CD14-positive monocyte (primary cell): ENCODE results near the gene RNF187. TPM values are rescaled to one million over a fixed set of nuclear protein-coding genes. Genes with fewer than 3 reads are reported as not detected.

ENCODE experiments used
- DNase-seq, 3 donors: peaks; one replicate each; pipeline ENCODE4 v3.0.0-alpha.2; 2011 to 2022
- H2AFZ ChIP-seq: 2 replicates; pipeline ENCODE4 v1.6.0; 2012; ENCODE audit warnings: mild to moderate bottlenecking, low read depth, low read length, inconsistent platforms; ENCODE audit not compliant: insufficient read depth, poor library complexity, severe bottlenecking
- H3K27ac ChIP-seq, 2 donors: 1 replicate in 1 of 2; 2 replicates in 1 of 2; pipeline ENCODE4 v1.5.1; 2012 to 2013; ENCODE audit warnings: low read length in 2 of 2, control low read depth in 1 of 2, inconsistent platforms in 1 of 2, low read depth in 1 of 2, mild to moderate bottlenecking in 1 of 2
- H3K27me3 ChIP-seq, 2 donors: one replicate each; pipeline versions ENCODE4 v1.6.0 to v1.6.1; 2011 to 2013; ENCODE audit warnings: low read length in 2 of 2; ENCODE audit not compliant: control insufficient read depth in 2 of 2, insufficient read depth in 2 of 2
- H3K36me3 ChIP-seq, 2 donors: replicated peaks in 1 of 2; 1 replicate in 1 of 2; 2 replicates in 1 of 2; pipeline versions ENCODE4 v1.5.1 to v1.6.1; 2012 to 2013; ENCODE audit warnings: low read length in 2 of 2, control low read depth in 1 of 2, inconsistent platforms in 1 of 2, mild to moderate bottlenecking in 1 of 2; ENCODE audit not compliant: insufficient read depth in 2 of 2, control insufficient read depth in 1 of 2
- H3K4me1 ChIP-seq, 2 donors: 1 replicate in 1 of 2; 2 replicates in 1 of 2; pipeline versions ENCODE4 v1.5.1 to v1.6.1; 2012 to 2013; ENCODE audit warnings: low read length in 2 of 2, control low read depth in 1 of 2, inconsistent platforms in 1 of 2, mild to moderate bottlenecking in 1 of 2, moderate library complexity in 1 of 2; ENCODE audit not compliant: insufficient read depth in 2 of 2, control insufficient read depth in 1 of 2
- H3K4me2 ChIP-seq: replicated peaks from 2 replicates; pipeline ENCODE3; 2012; ENCODE audit warnings: low read length, moderate library complexity, mild to moderate bottlenecking; ENCODE audit not compliant: poor library complexity, severe bottlenecking; ENCODE audit errors: extremely low read depth
- H3K4me3 ChIP-seq, 3 experiments: fragments of 200-600 bp in 1 of 3; sonication (generic) in 1 of 3; replicated peaks in 1 of 3; 1 replicate in 2 of 3; 2 replicates in 1 of 3; pipeline ENCODE4 v1.5.1; 2011 to 2013; ENCODE audit warnings: low read length in 3 of 3, mild to moderate bottlenecking in 3 of 3, control low read depth in 2 of 3, low read depth in 2 of 3, inconsistent platforms in 1 of 3, moderate library complexity in 1 of 3
- H3K79me2 ChIP-seq: 2 replicates; pipeline ENCODE4 v1.6.0; 2012; ENCODE audit warnings: mild to moderate bottlenecking, control low read depth, inconsistent platforms, low read length, moderate library complexity; ENCODE audit not compliant: insufficient read depth
- H3K9ac ChIP-seq: 2 replicates; pipeline ENCODE4 v1.6.0; 2017; ENCODE audit warnings: low read length, mild to moderate bottlenecking; ENCODE audit not compliant: insufficient read depth, poor library complexity, severe bottlenecking
- H3K9me3 ChIP-seq, 2 donors: replicated peaks in 1 of 2; 1 replicate in 1 of 2; 2 replicates in 1 of 2; pipeline versions ENCODE4 v1.5.1 to v1.6.1; 2012 to 2013; ENCODE audit warnings: low read length in 2 of 2, control low read depth in 1 of 2; ENCODE audit not compliant: control insufficient read depth in 1 of 2, insufficient read depth in 1 of 2
- H4K20me1 ChIP-seq: 2 replicates; pipeline ENCODE4 v1.6.0; 2012; ENCODE audit warnings: mild to moderate bottlenecking, low read length, control low read depth, moderate library complexity; ENCODE audit not compliant: insufficient read depth
- H3K27ac Mint-ChIP-seq, 7 donors: one replicate each; pipeline ENCODE4 v1.8.0; 2020; ENCODE audit warnings: mild to moderate bottlenecking in 7 of 7, mixed read lengths in 7 of 7, moderate library complexity in 6 of 7, inconsistent platforms in 2 of 7
- H3K27me3 Mint-ChIP-seq, 3 donors: one replicate each; pipeline ENCODE4 v1.8.0; 2021 to 2022; ENCODE audit warnings: low read depth in 3 of 3, mild to moderate bottlenecking in 3 of 3, mixed read lengths in 3 of 3, moderate library complexity in 3 of 3, inconsistent platforms in 1 of 3
- H3K36me3 Mint-ChIP-seq, 2 donors: one replicate each; pipeline ENCODE4 v1.8.0; 2020; ENCODE audit warnings: mixed read lengths in 2 of 2, inconsistent platforms in 1 of 2, mild to moderate bottlenecking in 1 of 2
- H3K4me1 Mint-ChIP-seq: one replicate; pipeline ENCODE4 v1.8.0; 2020; ENCODE audit warnings: mild to moderate bottlenecking, mixed read lengths
- H3K4me3 Mint-ChIP-seq, 2 donors: one replicate each; pipeline ENCODE4 v1.8.0; 2020; ENCODE audit warnings: mild to moderate bottlenecking in 2 of 2, mixed read lengths in 2 of 2, moderate library complexity in 1 of 2
- H3K9me3 Mint-ChIP-seq, 7 donors: one replicate each; pipeline ENCODE4 v1.8.0; 2020 to 2022; ENCODE audit warnings: mixed read lengths in 7 of 7, mild to moderate bottlenecking in 6 of 7, moderate library complexity in 6 of 7, inconsistent platforms in 2 of 7
- WGBS: methylation state at CpG from one replicate; pipeline ENCODE4 v1.1.5; 2013; ENCODE audit warnings: missing lambda C conversion rate; ENCODE audit not compliant: insufficient coverage; 5-methylcytosine and 5-hydroxymethylcytosine counted together
- intact Hi-C, 2 donors: fragments of 100-400 bp; cut with micrococcal nuclease; formaldehyde crosslinking; loops; one replicate each; pipeline versions ENCODE4 v1.15.0 to v1.15.1; 2023
- polyA plus RNA-seq, 3 donors: library from polyadenylated mRNA; depleted of rRNA in 1 of 3; unstranded in 2 of 3; stranded (reverse) in 1 of 3; fragments of 300-500 nt in 2 of 3; fragments of >200 nt in 1 of 3; fragmentation: Illumina TruSeq in 2 of 3; gene quantifications; 1 replicate in 2 of 3; 2 replicates in 1 of 3; pipeline ENCODE4 v1.2.3, GENCODE V29; 2012 to 2021
- TF ChIP-seq, protein P1 (sequence below): fragments of 200-600 bp; IDR thresholded peaks from one replicate; pipeline ENCODE4 v1.8.0; 2022; ENCODE audit warnings: antibody characterized with exemption, mild to moderate bottlenecking

RNF187 gene
- polyA plus RNA-seq, 3 donors: 5.9 to 27.6 (median 24.6) TPM

DNA sequence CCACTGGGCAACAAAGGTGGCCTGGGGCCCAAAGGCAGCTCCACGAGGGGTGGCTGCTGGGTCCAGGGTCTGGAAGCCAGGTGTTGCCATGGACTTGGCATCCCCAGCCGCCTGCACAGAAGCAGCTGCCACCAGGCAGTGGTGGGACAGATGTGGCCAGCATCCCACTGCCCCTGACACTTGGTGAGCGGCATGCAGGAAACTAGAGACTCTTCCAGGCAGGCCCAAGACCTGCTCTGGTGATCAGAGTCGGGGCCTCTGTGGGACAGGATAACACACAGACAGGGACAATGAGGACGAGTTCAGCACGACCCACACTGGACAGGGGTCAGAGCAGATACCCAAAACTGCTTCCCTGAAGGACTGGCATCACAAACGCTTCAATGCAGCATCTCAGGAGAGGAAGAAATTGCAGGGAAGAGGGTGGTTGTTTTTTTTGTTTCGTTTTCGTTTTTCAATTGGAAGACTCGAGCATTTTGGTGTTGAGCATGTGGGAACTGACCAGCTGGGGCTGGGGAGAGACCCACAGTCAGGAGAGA is 34.1 kb upstream of the RNF187 start:
- no peak overlapping the region for H3K4me2 ChIP-seq
- H3K4me3 Mint-ChIP-seq: no peak overlapping the region

DNA sequence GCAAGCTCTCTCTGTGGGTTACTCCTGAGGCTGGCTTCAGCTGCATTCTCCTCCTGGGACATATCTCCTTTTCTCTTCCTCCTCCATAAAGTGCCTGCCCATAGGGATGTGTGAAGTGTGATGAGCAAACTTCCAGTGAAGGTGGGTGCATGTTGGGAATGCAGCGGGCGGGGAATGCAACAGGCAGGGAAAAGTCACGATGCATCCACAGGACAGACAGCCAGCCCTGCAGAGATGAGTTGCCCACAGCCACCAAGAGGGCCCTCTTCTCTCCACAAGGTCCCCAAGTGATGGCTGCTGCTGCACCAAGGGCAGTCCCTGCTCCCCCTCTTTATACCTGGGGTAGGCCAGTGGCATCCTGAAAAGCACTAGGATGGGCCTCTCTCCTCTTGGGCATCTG is 33.6 kb upstream of the RNF187 start:
- H3K4me1 ChIP-seq: peaks cover 26 to 37% of the 10 kb centered on the region in 2 donors
- no peak overlapping the region for H3K4me3 Mint-ChIP-seq
- H3K27ac ChIP-seq: no peak overlapping the region
- H3K27me3 Mint-ChIP-seq: peaks cover 9 to 33% (median 30%) of the 10 kb centered on the region in 3 donors
- H3K27me3 ChIP-seq: peaks cover 0 to 20% of the 10 kb centered on the region in 2 donors
- no peak overlapping the region for H3K4me3 ChIP-seq
- no peak overlapping the region for H3K27ac Mint-ChIP-seq
- no peak overlapping the region for H3K4me2 ChIP-seq
- H4K20me1 ChIP-seq: no peaks in the 10 kb centered on the region
- intact Hi-C loops: loop anchor here in 1 of 2 donors (5.0 kb wide), 1 partner anchor 46 kb away; the partner anchor contains the start of gene TRIM11
- peaks cover 0 to 4% of the 10 kb centered on the region in 2 donors for H3K36me3 Mint-ChIP-seq
- peaks cover 0 to 14% (median 6%) of the 10 kb centered on the region in 7 donors for H3K9me3 Mint-ChIP-seq
- H3K9ac ChIP-seq: no peak overlapping the region
- TF ChIP-seq, protein P1, sequence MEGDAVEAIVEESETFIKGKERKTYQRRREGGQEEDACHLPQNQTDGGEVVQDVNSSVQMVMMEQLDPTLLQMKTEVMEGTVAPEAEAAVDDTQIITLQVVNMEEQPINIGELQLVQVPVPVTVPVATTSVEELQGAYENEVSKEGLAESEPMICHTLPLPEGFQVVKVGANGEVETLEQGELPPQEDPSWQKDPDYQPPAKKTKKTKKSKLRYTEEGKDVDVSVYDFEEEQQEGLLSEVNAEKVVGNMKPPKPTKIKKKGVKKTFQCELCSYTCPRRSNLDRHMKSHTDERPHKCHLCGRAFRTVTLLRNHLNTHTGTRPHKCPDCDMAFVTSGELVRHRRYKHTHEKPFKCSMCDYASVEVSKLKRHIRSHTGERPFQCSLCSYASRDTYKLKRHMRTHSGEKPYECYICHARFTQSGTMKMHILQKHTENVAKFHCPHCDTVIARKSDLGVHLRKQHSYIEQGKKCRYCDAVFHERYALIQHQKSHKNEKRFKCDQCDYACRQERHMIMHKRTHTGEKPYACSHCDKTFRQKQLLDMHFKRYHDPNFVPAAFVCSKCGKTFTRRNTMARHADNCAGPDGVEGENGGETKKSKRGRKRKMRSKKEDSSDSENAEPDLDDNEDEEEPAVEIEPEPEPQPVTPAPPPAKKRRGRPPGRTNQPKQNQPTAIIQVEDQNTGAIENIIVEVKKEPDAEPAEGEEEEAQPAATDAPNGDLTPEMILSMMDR: no peak
- H2AFZ ChIP-seq: no peak overlapping the region
- 100% methylated on average over 1 of the region's 3 CpGs for WGBS
- H3K79me2 ChIP-seq: peaks cover 4% of the 10 kb centered on the region
- DNase-seq: no peak
- H3K36me3 ChIP-seq: no peaks in the 10 kb centered on the region
- no peaks in the 10 kb centered on the region for H3K9me3 ChIP-seq
- H3K4me1 Mint-ChIP-seq: peaks cover 37% of the 10 kb centered on the region

More for the DNA sequence above, 34.1 kb upstream of the RNF187 start:
- no peak overlapping the region for H3K4me3 ChIP-seq
- Mint-ChIP-seq H3K27me3 (peaks cover 14 to 32% (median 26%) of the 10 kb centered on the region in 3 donors), H3K27ac (no peak overlapping the region), H3K9me3 (peaks cover 0 to 13% (median 6%) of the 10 kb centered on the region in 7 donors), H3K36me3 (peaks cover 0 to 4% of the 10 kb centered on the region in 2 donors), H3K4me1 (peaks cover 32% of the 10 kb centered on the region)
- DNase-seq: no peak
- peaks cover 0 to 23% of the 10 kb centered on the region in 2 donors for H3K27me3 ChIP-seq
- intact Hi-C loops: loop anchor here in 1 of 2 donors (5.0 kb wide), 1 partner anchor 46 kb away; the partner anchor contains the start of gene TRIM11
- TF ChIP-seq, protein P1: no peak
- WGBS: 86% methylated on average over 10 of the region's 10 CpGs
- H2AFZ ChIP-seq: no peak overlapping the region
- peaks cover 4% of the 10 kb centered on the region for H3K79me2 ChIP-seq
- H3K9ac ChIP-seq: no peak overlapping the region
- H4K20me1 ChIP-seq: no peaks in the 10 kb centered on the region
- no peaks in the 10 kb centered on the region for H3K9me3 ChIP-seq
- H3K36me3 ChIP-seq: no peaks in the 10 kb centered on the region
- H3K27ac ChIP-seq: no peak overlapping the region
- peaks cover 21 to 32% of the 10 kb centered on the region in 2 donors for H3K4me1 ChIP-seq
